ENCODE measurements around the gene PIGZ. TPM values are rescaled to one million over a fixed set of nuclear protein-coding genes. Genes with fewer than 3 reads are reported as not detected.

The PIGZ gene
- total RNA-seq, 1 experiment from 2014 or later, result 0.98 TPM

DNA sequence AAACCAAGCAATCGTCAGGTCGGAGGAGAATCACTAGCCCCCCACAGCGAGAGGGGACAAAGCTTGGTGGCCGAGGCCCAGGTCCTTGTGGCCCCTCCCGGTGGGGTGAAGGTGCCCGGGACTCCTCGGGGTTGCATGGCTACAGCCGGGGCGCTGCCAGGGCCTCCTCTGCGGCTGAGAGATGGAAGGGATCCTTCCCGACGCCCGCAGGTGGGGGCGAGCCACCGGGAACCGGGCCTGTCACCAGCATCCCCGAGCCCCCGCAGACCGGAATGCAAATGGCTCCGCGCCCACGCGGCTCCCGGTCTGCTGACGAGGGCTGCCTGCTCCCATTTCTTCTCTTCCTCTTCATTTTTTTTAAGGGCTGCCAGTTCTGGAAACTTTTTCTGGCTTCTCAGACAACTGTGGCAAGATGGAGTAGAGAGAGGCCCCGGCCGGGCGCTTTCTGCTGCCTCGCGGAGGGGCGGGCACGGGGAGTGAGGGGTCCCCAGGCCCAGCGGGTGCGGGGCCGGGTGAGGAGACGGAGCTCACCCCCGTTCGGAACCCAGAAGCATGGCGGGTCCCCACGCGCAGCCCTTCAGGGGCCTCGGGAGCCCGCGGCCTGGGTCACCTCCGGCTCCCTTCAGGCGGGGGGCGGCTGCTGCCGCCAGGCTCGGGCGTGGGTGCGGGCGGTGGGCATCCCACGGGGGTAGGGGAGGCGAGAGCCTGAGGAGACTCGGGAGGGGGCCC lies 33.5 kb upstream of the PIGZ start:
- DNase-seq (ENCODE audit: low read depth), result no peak

DNA sequence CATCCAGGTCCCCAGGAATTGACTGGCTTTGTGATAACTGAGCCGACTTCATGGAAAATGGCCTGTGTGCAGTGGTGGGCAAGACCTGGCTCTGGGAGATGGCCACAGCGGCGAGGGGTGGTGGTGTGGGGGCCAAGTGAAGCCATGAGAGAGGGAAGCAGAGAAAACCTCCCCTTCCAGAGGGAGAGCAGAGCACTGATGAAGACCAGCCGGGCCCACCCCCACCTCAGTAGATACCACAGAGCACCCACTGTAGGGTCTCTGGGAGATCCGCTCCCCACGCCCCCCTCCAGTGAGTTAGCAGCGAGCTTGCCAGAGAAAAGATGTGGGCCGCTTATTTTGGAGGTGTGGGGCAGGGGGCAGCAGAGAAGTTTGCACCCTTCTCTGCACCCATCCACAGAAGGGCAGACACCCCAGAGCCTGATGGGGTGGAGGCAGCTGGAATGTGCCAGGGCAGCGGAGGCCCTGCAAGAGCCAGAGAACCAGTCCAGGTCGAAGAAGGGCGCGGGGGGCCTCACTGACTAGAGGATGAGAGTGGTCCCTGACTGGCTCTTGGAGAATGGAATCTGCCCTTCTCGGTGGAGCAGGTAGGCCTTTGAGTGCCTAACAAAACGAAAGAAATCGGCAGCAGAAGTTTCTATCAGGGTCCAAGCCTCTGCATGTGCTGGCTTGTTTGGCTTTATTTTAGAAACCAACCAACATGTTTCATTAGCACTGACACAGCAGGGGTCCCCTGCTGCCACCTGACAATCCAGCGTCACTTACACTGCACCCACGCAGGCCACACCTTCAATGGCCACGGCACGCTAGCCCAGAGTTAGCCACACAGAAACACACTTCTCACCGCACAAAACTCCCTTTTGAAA lies 32.7 kb upstream of the PIGZ start:
- no peak for DNase-seq (ENCODE audit: low read depth)

DNA sequence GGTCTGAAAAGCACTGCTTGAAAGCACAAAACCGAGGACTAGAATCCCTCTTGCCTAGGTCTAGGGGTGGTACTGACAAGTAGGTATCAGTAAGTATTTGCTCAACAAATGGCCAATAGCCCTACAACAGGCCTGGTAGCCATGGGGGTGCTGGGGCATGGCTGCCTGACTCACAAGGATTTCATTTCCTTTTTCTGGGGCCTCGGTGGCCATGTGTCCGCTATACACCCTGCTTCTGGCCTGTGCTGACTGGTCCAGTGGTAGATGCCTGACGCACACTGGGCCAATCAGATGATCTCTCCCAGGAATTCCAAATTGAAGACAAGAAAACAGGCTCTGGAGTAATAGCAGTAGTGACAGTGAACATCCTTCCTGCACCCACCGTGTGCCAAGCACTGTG lies 31.6 kb upstream of the PIGZ start:
- peak; percentile 59 for DNase-seq (ENCODE audit: low read depth)

DNA sequence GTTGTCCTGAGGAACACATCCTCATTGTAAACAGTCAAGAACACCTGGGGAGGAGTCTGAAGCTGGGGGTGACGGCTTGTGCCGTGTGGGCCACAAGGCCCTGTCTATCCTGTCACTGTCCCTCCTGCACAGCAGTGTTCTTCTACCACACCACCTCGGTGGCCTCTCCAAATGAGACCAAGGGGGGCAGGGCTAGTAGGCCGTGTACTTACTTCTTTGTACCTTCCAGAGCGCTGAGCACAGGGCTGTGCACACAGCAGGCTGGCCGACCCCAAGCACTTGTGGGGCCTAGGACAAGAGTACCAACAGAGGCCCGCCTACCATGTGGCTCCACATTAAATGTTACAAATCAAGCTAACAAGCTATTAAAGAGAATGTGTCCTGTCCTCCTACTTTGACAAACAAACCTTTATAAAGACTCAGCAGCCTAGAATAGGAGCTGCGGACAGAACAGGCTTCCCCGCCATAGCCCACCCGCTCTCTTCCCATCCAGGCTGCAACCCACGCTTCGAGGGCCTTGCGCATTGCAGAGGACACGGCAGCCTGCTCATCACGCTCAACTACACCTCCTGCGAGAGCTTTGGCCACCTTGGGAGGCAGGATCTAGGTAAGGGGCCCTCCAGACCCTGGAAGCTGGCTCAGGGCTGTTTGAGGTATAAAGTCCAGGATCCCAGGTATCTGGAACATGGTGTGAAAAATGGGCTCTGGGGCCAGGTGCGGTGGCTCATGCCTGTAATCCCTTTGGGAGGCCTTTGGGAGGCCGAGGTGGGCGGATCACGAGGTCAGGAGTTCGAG lies 30.5 kb upstream of the PIGZ start:
- no peak for DNase-seq (ENCODE audit: low read depth)

DNA sequence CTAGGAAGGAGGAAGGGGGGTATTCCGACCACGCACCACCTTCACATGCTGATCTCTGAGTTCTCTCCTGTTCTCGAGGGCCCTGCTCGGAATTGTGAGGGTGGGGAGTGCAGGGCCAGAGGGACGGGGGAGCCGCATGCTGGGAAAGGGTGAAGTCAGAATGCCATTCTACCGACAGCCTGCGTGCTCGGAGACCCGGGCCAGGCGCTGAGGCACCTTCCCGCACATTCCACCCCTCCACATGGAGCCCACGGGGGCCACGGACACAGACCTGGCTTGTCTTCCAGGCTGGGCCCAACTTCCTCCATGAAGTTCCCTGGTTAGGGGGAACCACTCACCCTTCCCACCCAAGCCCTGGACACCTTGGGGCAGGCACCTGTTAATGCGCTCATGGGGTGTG lies 28.7 kb upstream of the PIGZ start:
- DNase-seq (ENCODE audit: low read depth), result no peak

DNA sequence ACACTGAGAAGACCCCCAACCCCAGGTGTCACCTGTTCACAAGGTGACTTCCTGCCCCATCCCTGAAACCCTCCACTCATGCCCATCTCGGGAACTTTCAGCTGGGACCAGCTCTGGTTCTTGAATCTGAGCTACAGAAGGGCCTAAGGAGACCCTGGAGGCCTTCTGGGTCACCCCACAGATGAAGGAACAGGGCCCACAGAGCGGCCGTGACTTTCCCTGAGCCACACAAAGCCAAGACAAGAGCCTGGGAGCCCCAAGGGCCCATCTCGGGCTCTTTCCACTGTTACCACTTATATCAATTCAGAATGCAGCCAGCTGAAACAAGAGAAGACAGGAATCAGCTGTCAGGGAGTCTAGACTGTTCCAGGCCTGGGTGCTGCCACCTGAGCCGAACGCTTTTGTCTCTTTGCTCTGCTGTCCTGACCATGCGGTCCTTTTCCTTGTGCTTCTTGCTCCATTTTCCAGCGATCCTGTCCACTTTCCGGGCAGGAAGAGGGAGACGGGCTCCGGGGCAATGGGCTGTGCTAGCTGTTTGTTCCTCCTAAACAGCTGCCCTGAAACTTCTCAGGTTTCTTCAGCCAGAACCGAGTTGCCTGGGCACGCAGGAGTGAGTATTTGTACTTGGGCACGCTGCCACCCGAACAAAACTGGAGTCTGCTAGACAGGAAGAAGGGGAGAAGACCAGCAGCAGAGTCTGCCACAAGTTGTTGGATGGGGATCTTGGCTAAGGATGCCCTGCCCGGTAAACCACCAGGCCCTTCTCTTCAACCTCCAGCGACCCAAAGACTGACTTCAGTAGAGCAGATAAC lies 28.0 kb upstream of the PIGZ start:
- DNase-seq (ENCODE audit: low read depth), result no peak

DNA sequence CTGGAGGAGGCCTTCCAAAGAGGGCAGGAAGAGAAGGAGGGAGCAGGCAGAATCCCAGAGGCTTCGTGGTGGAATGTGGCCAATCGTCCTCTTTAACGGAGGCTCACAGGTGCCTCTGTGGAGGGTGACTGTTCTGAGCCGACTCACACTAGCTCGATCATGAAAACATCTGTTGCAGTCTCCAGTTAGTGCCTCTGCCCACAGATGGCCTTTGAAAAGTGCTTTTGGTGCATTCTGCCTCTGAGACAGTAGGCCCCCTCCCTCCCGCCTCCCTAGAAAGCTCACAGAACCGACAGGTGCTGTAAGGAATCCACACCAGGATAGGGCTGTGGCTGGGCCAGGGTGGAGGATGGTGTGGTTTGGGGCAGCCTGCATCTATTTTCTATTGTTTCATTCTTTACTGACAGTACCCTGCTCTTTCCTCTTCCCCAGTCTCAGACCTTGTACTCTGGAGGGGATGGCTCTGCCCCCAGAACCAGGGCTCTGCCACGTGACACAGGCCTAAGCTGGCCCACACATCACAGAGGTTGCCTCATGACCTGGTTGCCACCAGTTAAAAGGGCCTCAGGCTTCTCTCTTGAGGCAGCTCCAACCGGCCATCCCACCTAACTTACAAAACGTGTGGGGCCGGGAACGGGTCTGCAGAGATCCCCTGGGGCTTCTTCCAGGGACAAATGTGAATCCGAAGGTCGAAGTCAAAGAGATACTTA lies 27.2 kb upstream of the PIGZ start:
- no peak for DNase-seq (ENCODE audit: low read depth)

DNA sequence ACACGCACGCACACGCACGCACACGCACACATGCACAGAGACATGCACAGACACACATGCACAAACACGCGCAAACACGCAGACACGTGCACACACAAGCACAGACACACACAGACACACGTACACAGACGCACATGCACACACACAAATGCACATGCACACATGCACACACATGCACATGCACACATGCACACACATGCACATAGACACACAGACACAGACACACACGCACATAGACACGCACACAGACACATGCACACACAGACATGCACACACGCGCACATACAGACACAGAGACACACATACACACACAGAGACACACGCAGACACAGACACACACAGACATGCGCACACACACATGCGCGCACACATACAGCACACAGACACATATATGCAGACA lies 26.4 kb upstream of the PIGZ start:
- no peak for DNase-seq (ENCODE audit: low read depth)

DNA sequence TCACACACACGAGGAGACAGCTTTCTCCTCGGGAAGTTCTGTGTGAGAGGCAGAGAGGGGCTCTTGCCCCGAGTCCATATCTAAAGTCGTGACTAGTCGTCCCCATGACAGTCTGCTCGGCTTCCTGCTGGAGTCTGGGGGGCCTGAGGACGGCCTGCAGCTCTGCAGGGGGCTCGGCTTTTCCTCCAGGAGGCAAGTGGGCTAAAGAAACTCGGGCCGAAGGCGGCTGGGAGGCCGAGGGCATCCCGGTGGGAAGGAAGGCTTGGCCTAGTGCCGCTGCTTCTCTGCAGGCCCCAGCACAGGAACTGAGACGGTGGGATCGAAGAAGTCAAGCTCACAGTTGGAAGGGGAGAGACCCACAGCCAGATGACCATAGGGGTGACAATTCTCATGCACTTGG lies 25.4 kb upstream of the PIGZ start:
- no peak for DNase-seq (ENCODE audit: low read depth)

DNA sequence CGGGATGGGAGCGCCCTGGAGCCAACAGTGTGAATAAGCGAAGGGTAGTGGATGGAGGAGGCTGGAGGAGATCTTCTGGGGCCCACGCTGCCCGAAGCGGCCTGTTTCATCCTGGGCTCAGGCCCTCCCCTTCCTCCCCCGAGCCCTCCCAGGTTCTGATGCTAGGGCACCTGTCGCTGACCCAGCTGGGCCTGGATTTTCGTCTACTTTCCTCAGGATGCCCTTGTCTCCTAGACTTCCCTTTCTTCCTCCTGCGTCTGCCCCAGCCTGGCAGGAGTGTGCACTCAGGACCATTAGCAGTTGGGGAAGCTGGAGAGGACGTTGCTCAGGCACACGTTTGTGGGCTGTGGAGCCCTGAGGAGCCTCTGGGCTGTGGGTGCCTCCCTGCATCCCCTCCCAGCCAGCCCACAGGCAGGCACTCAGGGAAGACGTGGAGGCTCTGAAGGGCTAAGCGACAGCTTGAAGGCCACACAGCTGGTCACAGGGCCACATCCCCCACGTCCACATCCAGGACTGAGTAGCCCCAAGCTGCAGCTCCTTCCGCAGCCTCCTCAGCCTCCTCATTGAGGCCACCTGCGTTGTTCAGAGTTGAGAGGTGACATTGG lies 23.9 kb upstream of the PIGZ start:
- no peak for DNase-seq (ENCODE audit: low read depth)

DNA sequence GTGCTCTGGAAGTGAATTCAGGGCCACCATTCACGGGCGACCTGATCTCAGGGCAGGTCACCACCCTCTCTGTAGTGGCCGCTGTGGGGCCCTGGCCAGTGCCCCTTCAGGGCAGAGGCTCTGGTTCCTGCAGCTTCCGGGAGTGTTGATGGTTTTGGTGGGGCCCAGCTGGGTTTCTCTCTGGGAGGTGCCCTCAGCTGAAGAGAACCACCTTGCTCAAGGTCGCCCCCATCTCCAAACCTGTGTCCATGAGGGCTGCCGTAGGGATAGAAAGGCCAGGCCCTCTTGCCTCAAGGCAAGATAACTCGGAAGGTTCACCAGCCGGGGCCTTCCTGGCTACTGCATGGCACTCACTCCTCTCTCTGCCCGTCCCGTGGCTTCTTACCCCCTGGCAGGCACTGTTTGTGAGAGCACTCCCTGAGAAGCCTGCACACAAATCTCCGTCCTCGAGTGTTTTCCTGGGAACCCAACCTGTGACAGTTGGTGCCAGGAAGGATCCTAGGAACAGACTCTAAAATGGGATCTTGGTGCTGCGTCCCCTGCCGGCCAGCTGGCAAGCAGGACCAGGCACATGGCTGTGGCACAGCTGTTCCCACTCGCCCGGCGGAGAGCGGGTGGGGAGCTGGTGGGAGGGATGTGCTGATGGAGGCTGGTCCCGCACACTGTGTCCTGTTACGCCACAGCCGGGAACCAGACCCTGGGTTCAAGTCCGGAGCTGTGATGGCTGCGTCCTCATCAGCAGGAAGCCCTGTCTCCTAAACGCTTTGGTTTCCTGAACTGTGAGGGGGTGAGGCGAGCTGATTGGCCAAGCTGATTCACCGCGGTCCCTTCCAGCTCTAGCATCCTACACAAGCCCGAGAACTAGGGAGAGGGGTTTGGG lies 23.2 kb upstream of the PIGZ start:
- DNase-seq (ENCODE audit: low read depth), result no peak

DNA sequence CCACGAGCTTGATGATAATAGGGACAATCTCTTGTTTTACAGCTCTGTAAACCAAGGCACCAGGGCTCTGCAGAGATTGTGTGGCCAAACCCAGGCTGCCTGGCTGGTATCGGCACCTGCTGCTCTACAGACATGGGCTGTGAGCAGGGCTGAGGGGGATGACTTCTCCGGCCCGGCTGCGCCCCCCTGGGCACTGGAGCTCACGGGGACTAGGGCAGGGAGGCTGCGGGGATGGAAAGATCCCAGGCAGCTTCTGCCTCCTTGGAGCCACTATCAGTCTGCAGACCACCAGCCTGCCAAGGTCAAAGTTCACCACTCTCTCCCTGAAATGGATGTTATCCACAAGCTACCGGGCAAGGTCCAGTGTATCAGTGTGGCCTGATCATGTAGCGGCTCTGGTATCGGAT lies 22.0 kb upstream of the PIGZ start:
- no peak for DNase-seq (ENCODE audit: low read depth)

DNA sequence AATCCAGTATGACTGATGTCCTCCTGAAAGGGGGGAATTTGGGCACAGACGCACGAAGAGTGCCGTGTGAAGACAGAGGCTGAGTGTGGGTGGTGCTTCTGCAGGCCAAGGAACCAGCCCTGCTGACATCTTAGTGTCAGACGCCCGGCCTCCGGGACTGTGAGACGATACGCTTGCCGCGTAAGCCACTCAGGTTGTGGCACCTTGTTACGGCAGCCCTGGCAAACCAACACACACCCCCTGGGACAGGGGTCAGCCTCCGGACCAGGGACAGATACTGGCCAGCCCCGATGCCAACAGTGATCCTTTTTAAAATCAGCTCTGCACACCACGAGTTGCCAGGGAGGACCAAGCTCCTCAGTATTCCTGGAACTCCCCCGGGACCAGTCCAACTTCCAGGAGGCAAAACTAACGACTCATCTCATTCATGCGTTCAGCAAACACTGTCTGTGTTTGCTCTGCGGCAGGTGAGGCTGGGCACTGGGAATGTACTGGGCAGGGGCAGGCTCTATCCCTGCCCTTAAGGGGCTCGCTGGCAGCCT lies 21.2 kb upstream of the PIGZ start:
- DNase-seq (ENCODE audit: low read depth), result no peak

DNA sequence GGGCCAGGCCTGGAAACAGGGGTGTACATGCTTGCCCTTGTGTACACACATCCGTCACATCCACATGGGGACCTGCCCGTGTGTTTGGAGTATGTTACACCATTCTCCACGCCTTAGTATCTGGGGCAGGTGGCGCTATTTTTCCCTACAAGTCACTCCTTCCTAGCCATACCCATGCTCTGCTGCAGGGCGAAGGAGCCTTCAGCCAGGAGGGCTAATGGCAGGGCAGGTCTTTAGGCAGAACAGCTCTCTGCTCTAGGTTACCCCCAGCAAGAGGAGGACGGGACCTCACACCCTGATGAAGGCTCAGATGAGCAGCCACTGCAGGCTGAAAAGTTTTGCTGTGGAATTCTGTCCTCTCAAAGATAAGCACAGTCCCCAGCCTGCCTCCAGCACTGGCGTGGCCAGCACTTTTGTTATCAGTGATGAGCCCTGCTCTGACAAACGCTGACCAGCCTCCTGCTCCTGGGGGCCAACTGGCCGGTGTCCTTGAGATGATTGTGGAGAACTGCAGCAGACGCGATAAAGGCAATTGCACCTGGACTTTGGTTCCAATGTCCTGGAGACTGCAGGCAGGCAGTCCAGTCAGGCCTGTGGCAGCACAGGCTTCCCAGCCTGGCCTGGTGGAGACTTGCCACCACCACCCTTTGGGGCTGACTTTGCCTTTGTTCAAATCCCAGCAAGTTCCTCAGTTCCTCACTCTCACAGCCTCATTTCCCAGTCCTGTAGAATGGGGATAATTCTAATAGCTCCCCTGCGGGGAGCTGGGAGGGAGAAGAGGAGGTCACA lies 19.8 kb upstream of the PIGZ start:
- peak; percentile 53 for DNase-seq (ENCODE audit: low read depth)

DNA sequence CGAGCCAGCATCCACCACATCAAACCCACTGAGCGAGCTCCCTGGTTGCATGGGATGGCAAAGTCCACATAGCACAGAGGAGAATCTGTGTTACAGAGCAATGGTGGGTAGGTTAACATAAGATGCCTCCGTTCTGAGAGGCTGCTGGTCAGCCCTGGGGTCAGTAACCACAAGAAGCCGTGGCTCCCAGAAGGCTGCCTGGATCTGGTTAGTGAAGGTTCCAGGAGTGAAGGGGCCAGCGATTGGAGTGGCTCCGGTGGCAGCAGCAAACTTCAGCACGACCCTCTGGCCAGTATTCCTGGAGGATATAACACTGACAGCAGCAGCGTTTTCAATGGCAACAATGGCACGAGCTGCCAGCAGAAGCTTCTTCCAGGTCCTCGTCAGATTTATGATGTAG lies 18.4 kb upstream of the PIGZ start:
- DNase-seq (ENCODE audit: low read depth), result no peak

DNA sequence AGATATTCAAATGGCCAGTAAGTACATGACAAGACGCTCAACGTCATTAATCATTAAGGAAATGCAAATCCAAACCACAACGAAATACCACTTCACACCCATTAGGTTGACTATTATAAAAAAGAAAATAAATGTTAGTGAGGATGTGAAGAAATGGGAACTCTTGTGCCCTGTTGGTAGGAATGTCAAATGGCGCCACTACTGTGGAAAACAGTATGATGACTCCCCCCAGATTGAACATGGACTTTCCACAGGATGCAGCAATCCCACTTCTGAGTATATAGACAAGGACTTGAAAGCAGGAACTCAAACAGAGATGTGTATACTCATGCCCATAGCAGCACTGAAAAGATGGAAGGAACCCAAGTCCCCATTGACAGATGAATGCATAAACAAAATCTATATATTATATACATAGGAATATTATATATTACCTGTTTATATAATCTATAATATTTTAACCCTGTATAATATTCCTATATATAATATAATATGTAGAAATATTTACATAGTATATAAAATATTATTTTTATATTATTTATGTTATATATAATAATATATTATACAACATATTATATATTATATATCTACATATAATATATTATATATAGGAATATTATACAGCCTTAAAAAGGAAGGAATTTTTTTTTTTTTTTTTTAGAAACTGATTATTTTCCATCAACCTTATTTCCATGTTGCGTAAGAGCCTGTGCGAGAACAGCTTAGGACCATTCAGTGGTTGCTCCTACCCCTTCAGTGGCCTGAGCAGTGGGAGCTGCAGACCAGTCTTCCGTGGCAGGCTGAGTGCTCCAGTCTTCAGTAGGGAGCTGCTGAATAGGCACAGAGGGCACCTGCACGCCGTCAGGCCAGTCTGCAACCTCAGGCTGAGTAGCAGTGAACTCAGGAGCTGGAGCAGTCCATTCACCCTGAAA lies 17.6 kb upstream of the PIGZ start:
- DNase-seq (ENCODE audit: low read depth), result no peak

DNA sequence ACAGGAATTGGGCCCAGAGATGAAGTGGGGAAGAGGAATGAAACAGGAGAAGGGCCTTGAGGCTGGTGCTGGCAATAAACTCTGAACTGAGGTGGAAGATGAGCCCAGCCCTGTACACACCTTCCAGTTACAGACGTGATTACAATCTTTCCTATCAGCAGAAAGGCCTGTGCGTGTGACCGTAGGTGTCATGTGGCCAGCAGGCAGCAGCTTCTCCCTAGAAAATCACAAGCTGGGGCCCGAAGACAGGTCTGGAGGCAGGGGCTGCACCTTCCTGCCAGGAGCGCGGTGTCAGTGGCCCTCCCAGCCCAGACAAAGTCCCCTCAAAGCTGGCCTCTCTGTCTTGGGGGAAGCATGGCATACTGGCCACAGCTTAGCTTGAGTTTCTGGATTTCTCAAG lies 16.7 kb upstream of the PIGZ start:
- no peak for DNase-seq (ENCODE audit: low read depth)

All from HT1080 (cell line).